SU-DHL-6 (cell line): ENCODE data around the gene GYG1.

Experiments
- H2AFZ ChIP-seq: fragments of 200-600 bp; sonication (generic); 2 replicates; pipeline ENCODE4 v1.6.1; 2014; ENCODE audit warnings: low read depth, mild to moderate bottlenecking, moderate library complexity, mixed read lengths, antibody characterized with exemption, low read length; ENCODE audit not compliant: severe bottlenecking
- H3F3A ChIP-seq: fragments of 200-600 bp; shearing (Covaris generic); 2 replicates; pipeline ENCODE4 v1.6.0; 2016; ENCODE audit warnings: antibody characterized with exemption, mild to moderate bottlenecking; ENCODE audit not compliant: insufficient read depth
- H3K27ac ChIP-seq: fragments of 200-600 bp; sonication (generic); 2 replicates; pipeline ENCODE4 v1.5.1; 2016; ENCODE audit warnings: low read depth, mild to moderate bottlenecking, low read length, moderate library complexity, mixed read lengths
- H3K27me3 ChIP-seq: fragments of 200-600 bp; sonication (generic), shearing (Covaris generic); 2 replicates; pipeline ENCODE4 v1.6.0; 2014; ENCODE audit warnings: mild to moderate bottlenecking, low read length
- H3K36me3 ChIP-seq: fragments of 200-600 bp; sonication (generic); 2 replicates; pipeline ENCODE4 v1.6.1; 2014; ENCODE audit warnings: mild to moderate bottlenecking, low read length, mixed read lengths
- H3K4me2 ChIP-seq: fragments of 300-600, 200-600 bp; shearing (Covaris generic), sonication (generic); 2 replicates; pipeline ENCODE4 v1.6.0; 2014; ENCODE audit warnings: low read length, low read depth, mild to moderate bottlenecking; ENCODE audit not compliant: poor library complexity, severe bottlenecking
- H3K4me3 ChIP-seq: fragments of 200-600 bp; sonication (generic); 2 replicates; pipeline ENCODE4 v1.5.1; 2014; ENCODE audit warnings: antibody characterized with exemption, low read length, mild to moderate bottlenecking, mixed read lengths; ENCODE audit not compliant: insufficient read depth, poor library complexity, severe bottlenecking
- H3K79me2 ChIP-seq: fragments of 200-600 bp; sonication (generic); 2 replicates; pipeline ENCODE4 v1.6.1; 2014; ENCODE audit warnings: mild to moderate bottlenecking, low read length, moderate library complexity; ENCODE audit not compliant: insufficient read depth
- H3K9ac ChIP-seq: fragments of 200-600 bp; sonication (generic); 2 replicates; pipeline ENCODE4 v1.7.0; 2014; ENCODE audit warnings: mild to moderate bottlenecking, low read length
- H3K9me2 ChIP-seq: fragments of 200-600 bp; sonication (generic); replicated peaks from 2 replicates; pipeline ENCODE4 v1.6.1; 2014; ENCODE audit warnings: low read length; ENCODE audit not compliant: insufficient read depth
- H3K9me3 ChIP-seq: fragments of 200-600 bp; sonication (generic); 2 replicates; pipeline ENCODE4 v1.6.1; 2014; ENCODE audit warnings: low read length, mixed read lengths; ENCODE audit not compliant: insufficient read depth
- H4K20me1 ChIP-seq: fragments of 200-600 bp; sonication (generic); 2 replicates; pipeline ENCODE4 v1.6.1; 2014; ENCODE audit warnings: low read depth, mild to moderate bottlenecking, antibody characterized with exemption, low read length, moderate library complexity, mixed read lengths
- CTCF ChIP-seq: fragments of 200-600 bp; sonication (generic); IDR thresholded peaks from one replicate; pipeline ENCODE4 v1.5.1; 2017; ENCODE audit warnings: antibody characterized with exemption, mild to moderate bottlenecking, low read length, moderate library complexity; ENCODE audit not compliant: insufficient read depth, poor library complexity, severe bottlenecking
- EZH2phosphoT487 ChIP-seq: fragments of 200-600 bp; sonication (generic), shearing (Covaris generic); conservative IDR thresholded peaks from 2 replicates; pipeline ENCODE4 v1.6.1; 2018; ENCODE audit warnings: mild to moderate bottlenecking, antibody characterized with exemption, low read length, moderate library complexity, mixed read lengths

Gene GYG1

GRCh38 chr3:148971401-148972163 is 19.8 kb upstream of the GYG1 start:
- Histone ChIP-seq H3K36me3 (no peaks in the 10 kb centered on the region), H3F3A (no peaks in the 10 kb centered on the region), H3K27me3 (no peaks in the 10 kb centered on the region), H3K79me2 (no peaks in the 10 kb centered on the region), H2AFZ (no peak overlapping the region), H3K9me2 (no peaks in the 10 kb centered on the region), H3K4me2 (no peak overlapping the region), H3K27ac (no peak overlapping the region), H3K4me3 (no peak overlapping the region), H4K20me1 (no peaks in the 10 kb centered on the region), H3K9ac (no peak overlapping the region), H3K9me3 (no peaks in the 10 kb centered on the region)
- TF ChIP-seq EZH2phosphoT487 (no peak), CTCF (no peak)

- no peak overlapping the region for H2AFZ ChIP-seq
- H3K36me3 ChIP-seq: no peaks in the 10 kb centered on the region
- H3K4me2 ChIP-seq: no peak overlapping the region
- H3K79me2 ChIP-seq: no peaks in the 10 kb centered on the region
- H4K20me1 ChIP-seq: no peaks in the 10 kb centered on the region
- no peaks in the 10 kb centered on the region for H3K9me2 ChIP-seq
- TF ChIP-seq EZH2phosphoT487: no peak
- TF ChIP-seq CTCF: no peak
- H3K4me3 ChIP-seq: no peak overlapping the region
- H3K27ac ChIP-seq: no peak overlapping the region
- no peaks in the 10 kb centered on the region for H3F3A ChIP-seq
- no peak overlapping the region for H3K9ac ChIP-seq
- no peaks in the 10 kb centered on the region for H3K27me3 ChIP-seq
- no peaks in the 10 kb centered on the region for H3K9me3 ChIP-seq
Observed at GRCh38 chr3:148974726-148975125, 16.6 kb upstream of the GYG1 start.

DNA sequence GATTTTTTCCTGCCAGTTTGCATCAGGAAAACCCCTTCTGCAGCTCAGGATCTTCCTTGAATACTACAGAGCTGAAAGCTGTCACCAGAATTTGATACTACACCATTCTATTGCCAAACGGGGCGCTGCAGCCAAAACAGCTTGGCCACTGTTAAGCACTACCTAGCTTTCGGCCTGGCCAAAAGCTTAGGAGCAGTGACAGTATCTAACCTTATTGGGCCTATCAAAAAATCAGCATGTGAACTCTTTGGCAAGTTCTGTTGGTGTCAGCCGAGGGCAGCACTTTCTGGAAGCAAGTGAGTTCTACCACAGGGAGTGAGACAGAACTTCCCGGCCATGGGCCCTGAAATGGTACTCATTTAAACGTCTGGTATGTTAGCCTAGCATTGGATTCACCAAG is 16.1 kb upstream of the GYG1 start:
- TF ChIP-seq CTCF (no peak), EZH2phosphoT487 (no peak)
- Histone ChIP-seq H3K9me3 (no peaks in the 10 kb centered on the region), H3K4me2 (no peak overlapping the region), H3K79me2 (no peaks in the 10 kb centered on the region), H3K9me2 (no peaks in the 10 kb centered on the region), H3K36me3 (no peaks in the 10 kb centered on the region), H3F3A (no peaks in the 10 kb centered on the region), H3K27ac (no peak overlapping the region), H3K27me3 (no peaks in the 10 kb centered on the region), H2AFZ (no peak overlapping the region), H4K20me1 (no peaks in the 10 kb centered on the region), H3K4me3 (no peak overlapping the region), H3K9ac (no peak overlapping the region)
